GM19240 (cell line): ENCODE measurements around the gene CELA3A.
"Not testable (repeated sequence)": the region's sequence is repeated elsewhere in the genome, so short reads cannot be mapped to it uniquely, and the experiment has no call there.

ENCODE experiments used
- DNase-seq: peaks from one replicate; pipeline ENCODE4 v3.0.0; 2011; ENCODE audit warnings: low spot score; ENCODE audit not compliant: insufficient read length

The CELA3A gene

GRCh38 chr1:21980515-21981220 lies 20.8 kb upstream of the CELA3A start:
- not testable (repeated sequence) for DNase-seq

GRCh38 chr1:21981253-21981652 lies 20.2 kb upstream of the CELA3A start:
- DNase-seq: not testable (repeated sequence)

DNA sequence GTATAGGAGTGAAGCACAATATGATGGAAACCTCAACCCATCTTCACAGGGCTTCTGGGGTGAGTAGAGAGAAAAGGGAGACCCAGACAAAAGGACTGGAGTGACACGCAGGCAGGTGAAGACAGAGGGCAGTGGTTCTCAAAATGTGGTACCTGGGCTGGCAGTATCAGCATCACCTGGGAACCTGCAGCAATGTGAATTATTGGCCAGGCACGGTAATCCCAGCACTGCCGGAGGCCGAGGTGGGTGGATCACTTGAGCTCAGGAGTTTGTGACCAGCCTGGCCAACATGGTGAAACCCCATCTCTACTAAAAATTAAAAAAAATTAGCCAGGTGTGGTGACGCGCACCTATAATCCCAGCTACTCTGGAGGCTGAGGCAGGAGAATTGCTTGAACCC lies 19.3 kb upstream of the CELA3A start:
- not testable (repeated sequence) for DNase-seq

- not testable (repeated sequence) for DNase-seq
Observed at GRCh38 chr1:21983539-21983938, 17.9 kb upstream of the CELA3A start.

DNA sequence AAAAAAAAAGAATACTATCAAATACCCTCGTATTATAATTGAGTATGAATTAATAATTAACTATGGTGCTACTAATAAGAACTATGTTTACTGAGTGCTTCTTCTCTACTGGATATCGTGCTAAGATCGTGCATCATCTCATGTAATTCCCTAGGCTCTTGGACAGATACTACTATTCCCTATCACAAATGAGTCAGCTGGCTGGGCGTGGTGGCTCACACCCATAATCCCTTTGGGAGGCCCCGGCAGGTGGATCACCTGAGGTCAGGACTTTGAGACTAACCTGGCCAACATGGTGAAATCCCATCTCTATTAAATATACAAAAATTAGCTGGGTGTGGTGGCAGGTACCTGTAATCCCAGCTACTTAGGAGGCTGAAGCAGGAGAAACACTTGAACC lies 15.6 kb upstream of the CELA3A start:
- DNase-seq: not testable (repeated sequence)

DNA sequence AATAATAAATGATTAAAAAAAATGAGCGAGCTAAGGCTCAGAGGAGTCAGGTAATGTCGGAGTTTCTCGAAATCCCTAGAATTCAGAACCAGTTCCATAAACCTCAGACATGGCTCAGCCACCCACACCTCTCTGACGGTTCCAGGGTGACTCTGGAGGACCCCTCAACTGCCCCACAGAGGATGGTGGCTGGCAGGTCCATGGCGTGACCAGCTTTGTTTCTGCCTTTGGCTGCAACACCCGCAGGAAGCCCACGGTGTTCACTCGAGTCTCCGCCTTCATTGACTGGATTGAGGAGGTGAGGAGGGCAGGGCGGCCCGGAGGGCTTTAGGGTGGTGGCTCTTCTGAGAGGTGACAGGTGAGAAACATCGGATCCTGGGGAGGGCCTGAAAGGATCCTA lies 15.1 kb upstream of the CELA3A start:
- not testable (repeated sequence) for DNase-seq

DNA sequence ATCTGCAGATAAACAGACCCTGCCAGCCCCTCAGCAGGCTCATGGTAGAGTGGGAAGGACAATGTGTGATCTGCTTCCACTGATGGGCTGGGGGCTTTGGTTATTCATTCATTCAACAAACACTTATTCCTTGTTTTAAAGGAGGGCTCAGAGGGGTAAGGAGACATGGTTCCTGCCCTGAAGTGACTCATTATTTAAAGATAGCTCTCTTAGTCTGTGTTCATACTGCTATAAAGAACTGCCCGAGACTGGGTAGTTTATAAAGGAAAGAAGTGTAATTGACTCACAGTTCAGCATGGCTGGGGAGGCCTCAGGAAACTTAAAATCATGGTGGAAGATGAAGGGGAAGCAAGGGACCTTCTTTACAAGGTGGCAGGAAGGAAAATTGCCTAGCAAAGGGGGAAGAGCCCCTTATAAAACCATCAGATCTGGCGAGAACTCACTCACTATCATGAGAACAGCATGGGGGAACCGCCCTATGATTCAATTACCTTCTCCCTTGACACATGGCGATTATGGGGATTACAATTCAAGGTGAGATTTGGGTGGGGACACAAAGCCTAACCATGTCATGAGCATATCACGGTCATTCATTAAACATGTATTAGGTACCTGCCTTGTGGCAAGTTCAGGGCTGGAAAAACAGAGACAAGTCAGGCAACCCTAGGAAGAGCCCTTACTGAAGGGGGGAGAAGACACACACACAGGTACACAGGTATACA lies 11.6 kb upstream of the CELA3A start:
- DNase-seq: not testable (repeated sequence)

- not testable (repeated sequence) for DNase-seq
Observed at GRCh38 chr1:21992186-21992585, 9.3 kb upstream of the CELA3A start.

- DNase-seq: not testable (repeated sequence)
Observed at GRCh38 chr1:21994716-21995115, 6.7 kb upstream of the CELA3A start.

- not testable (repeated sequence) for DNase-seq
Observed at GRCh38 chr1:21996663-21996970, 4.8 kb upstream of the CELA3A start.

- DNase-seq: not testable (repeated sequence)
Observed at GRCh38 chr1:21997891-21998623, 3.4 kb upstream of the CELA3A start.

DNA sequence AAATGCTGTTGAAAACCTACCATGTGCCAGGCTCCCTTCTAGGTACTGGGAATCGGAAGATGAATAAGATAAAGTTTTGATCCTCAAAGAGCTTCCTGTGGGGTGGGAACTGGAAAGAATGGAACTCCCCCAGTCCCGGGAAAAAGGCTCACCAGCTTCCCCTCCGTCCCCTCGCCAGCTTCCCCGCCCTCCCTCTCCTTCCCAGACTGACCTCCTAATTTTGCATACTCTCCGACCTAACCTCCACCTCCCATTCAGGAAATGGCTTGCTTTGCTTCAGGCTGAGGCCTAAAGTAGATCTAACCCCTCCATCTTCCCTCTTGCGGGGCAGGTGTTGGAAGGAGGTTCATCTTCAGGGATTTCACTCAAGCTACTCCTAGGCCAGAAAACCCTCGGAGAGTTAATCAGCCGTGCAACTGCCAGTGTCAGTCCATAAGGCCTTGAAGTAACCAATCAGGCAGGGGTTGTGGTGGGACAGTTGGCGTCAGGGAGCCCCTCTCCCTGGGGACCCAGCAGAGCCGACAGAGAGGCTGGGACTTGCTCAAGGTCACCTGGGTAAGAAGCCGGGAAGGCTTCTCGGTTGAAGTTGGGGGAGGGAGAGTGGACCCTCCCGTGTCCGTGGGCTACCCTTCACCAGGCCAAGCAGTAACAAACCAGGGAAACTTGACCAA lies 2.7 kb upstream of the CELA3A start:
- DNase-seq: not testable (repeated sequence)

DNA sequence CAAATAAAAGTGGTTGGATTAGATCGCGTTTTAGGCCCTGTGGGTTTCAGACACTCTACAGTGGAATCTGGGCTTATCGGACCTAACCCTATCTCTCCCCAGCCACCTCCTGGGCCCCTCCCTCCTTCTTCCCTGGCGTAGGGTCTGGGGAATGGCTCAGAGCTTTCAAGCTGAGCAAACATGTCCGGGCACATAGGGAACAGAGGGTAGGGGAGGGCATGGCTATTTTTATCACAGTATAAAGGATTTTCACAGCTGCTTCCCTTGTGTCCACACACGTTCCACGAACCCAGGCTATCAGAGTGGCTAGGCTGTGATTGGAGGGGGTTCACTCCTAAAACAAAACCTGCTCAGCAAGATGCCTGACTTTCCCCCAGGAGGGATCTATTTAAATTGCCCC lies 1.8 kb upstream of the CELA3A start:
- not testable (repeated sequence) for DNase-seq

GRCh38 chr1:22002461-22002860 lies 1.0 kb downstream of the CELA3A start:
- DNase-seq: not testable (repeated sequence)

DNA sequence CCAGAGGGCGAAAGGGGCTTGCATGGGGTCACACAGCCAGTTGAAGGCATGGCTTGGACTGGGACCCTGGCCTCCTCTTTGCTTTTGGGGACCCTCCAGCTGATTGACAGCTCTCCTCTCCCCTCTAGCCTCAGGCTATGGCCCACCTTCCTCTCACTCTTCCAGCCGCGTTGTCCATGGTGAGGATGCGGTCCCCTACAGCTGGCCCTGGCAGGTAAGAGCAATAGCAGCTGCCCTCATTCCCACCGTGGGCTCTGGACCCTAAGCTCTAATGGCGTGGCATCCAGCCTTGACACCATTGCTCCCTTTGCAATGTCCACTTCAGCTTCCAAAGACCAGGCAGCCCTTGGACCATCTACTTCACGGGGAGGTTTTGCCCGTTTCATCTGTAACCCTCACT lies 1.4 kb downstream of the CELA3A start:
- not testable (repeated sequence) for DNase-seq

- DNase-seq: not testable (repeated sequence)
Observed at GRCh38 chr1:22003959-22004358, 2.5 kb downstream of the CELA3A start.

DNA sequence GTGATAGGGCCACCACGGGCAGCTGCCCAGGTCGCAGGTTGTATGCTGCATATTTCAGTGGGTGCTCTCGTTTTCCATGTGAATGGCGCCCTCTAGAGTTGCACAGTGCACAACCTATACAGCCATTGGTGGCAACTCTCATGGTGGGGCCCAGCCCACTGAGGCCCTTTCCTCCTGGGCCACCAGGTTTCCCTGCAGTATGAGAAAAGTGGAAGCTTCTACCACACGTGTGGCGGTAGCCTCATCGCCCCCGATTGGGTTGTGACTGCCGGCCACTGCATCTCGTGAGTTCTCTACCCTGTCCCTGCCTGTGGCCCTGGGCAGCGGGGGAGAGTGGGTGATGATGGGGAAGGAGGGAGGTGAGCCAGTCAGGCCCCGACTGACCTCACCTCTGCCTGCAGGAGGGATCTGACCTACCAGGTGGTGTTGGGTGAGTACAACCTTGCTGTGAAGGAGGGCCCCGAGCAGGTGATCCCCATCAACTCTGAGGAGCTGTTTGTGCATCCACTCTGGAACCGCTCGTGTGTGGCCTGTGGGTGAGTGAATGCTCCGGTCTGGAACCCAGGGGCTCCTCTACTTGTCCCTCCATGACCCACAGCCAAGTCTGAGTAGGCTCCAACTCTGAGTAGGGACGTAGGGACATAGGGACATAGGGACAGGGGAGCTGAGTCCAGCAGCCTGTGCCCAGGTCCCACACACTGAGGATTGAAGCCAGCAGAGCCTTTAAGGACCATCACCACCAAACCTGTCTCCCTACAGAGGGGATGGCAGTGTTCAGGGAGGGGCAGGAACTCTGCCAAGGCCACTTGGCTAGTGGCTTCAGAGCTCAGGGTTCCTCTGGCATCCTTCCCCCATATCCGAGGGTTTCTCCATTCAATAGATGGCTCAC lies 4.0 kb downstream of the CELA3A start:
- DNase-seq: not testable (repeated sequence)

GRCh38 chr1:22006736-22007135 lies 5.3 kb downstream of the CELA3A start:
- not testable (repeated sequence) for DNase-seq

DNA sequence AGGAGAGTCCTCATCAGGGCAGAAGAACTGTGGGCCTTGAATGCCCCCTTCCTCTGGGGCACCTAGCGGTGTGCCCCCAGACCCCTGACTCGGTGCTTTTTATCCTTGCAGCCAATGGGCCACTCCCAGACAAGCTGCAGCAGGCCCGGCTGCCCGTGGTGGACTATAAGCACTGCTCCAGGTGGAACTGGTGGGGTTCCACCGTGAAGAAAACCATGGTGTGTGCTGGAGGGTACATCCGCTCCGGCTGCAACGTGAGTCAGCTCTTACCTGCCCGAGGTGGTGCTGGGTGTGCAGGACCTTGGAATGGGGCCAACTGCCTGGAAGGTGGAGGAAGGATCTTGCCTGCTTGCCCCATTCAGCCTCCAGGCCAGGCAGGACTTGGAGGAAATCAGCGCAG lies 5.8 kb downstream of the CELA3A start:
- DNase-seq: not testable (repeated sequence)

GRCh38 chr1:22009566-22009965 lies 8.1 kb downstream of the CELA3A start:
- not testable (repeated sequence) for DNase-seq

- DNase-seq: not testable (repeated sequence)
Observed at GRCh38 chr1:22012752-22013151, 11.3 kb downstream of the CELA3A start.
